Measurements from ENCODE around the gene PIK3R6.
"Not testable (repeated sequence)": the region's sequence is repeated elsewhere in the genome, so short reads cannot be mapped to it uniquely, and the experiment has no call there.

PIK3R6 gene

GRCh38 chr17:8829036-8829941 lies 38.2 kb downstream of the PIK3R6 start:
- no peak for DNase-seq (ENCODE audit: extremely low read depth in 1 of 2, low read depth in 1 of 2)

- no peak for DNase-seq (ENCODE audit: extremely low read depth in 1 of 2, low read depth in 1 of 2)
Observed at GRCh38 chr17:8828517-8828875, 39.0 kb downstream of the PIK3R6 start.

GRCh38 chr17:8826808-8827435 lies 40.6 kb downstream of the PIK3R6 start:
- no peak for DNase-seq (ENCODE audit: extremely low read depth in 1 of 2, low read depth in 1 of 2)

- no peak for DNase-seq (ENCODE audit: extremely low read depth in 1 of 2, low read depth in 1 of 2)
Observed at GRCh38 chr17:8825802-8826201, 41.7 kb downstream of the PIK3R6 start.

- no peak for DNase-seq (ENCODE audit: extremely low read depth in 1 of 2, low read depth in 1 of 2)
Observed at GRCh38 chr17:8823279-8823678, 44.2 kb downstream of the PIK3R6 start.

- DNase-seq (ENCODE audit: extremely low read depth in 1 of 2, low read depth in 1 of 2), result no peak
Observed at GRCh38 chr17:8822401-8823035, 45.0 kb downstream of the PIK3R6 start.

GRCh38 chr17:8821446-8822105 lies 45.9 kb downstream of the PIK3R6 start:
- no peak for DNase-seq (ENCODE audit: extremely low read depth in 1 of 2, low read depth in 1 of 2)

- DNase-seq (ENCODE audit: extremely low read depth in 1 of 2, low read depth in 1 of 2), result no peak
Observed at GRCh38 chr17:8820311-8821010, 47.0 kb downstream of the PIK3R6 start.

- no peak for DNase-seq (ENCODE audit: extremely low read depth in 1 of 2, low read depth in 1 of 2)
Observed at GRCh38 chr17:8818654-8819330, 48.7 kb downstream of the PIK3R6 start.

- DNase-seq (ENCODE audit: extremely low read depth in 1 of 2, low read depth in 1 of 2), result no peak
Observed at GRCh38 chr17:8818047-8818446, 49.4 kb downstream of the PIK3R6 start.

- no peak for DNase-seq (ENCODE audit: extremely low read depth in 1 of 2, low read depth in 1 of 2)
Observed at GRCh38 chr17:8806926-8807550, 60.4 kb downstream of the PIK3R6 start.

- no peak for DNase-seq (ENCODE audit: extremely low read depth in 1 of 2, low read depth in 1 of 2)
Observed at GRCh38 chr17:8806253-8806925, 61.1 kb downstream of the PIK3R6 start.

GRCh38 chr17:8805396-8805795 lies 62.1 kb downstream of the PIK3R6 start:
- not testable (repeated sequence) for DNase-seq (ENCODE audit: extremely low read depth in 1 of 2, low read depth in 1 of 2)

- no peak for DNase-seq (ENCODE audit: extremely low read depth in 1 of 2, low read depth in 1 of 2)
Observed at GRCh38 chr17:8803531-8804420, 63.7 kb downstream of the PIK3R6 start.

GRCh38 chr17:8801135-8801840 lies 66.2 kb downstream of the PIK3R6 start:
- no peak for DNase-seq (ENCODE audit: extremely low read depth in 1 of 2, low read depth in 1 of 2)

- no peak for DNase-seq (ENCODE audit: extremely low read depth in 1 of 2, low read depth in 1 of 2)
Observed at GRCh38 chr17:8800656-8801055, 66.8 kb downstream of the PIK3R6 start.

GRCh38 chr17:8799570-8800212 lies 67.8 kb downstream of the PIK3R6 start:
- no peak for DNase-seq (ENCODE audit: extremely low read depth in 1 of 2, low read depth in 1 of 2)
